K562 (cell line): ENCODE measurements around the gene DYNLT4. TPM values are rescaled to one million over a fixed set of nuclear protein-coding genes. Genes with fewer than 3 reads are reported as not detected.

ENCODE experiments used
- GABPB2 ChIP-seq: fragments of 250-450 bp; sonication (Bioruptor Pico); conservative IDR thresholded peaks from 2 replicates; pipeline ENCODE4 v1.5.1; 2021; ENCODE audit warnings: mild to moderate bottlenecking
- GTF2A2 ChIP-seq: IDR thresholded peaks from 2 replicates; pipeline ENCODE4 v1.6.1; 2016; ENCODE audit warnings: mild to moderate bottlenecking, missing genetic modification characterization, missing compliant biosample characterization
- KDM4B ChIP-seq, 2 experiments: fragments of 450-650 bp in 1 of 2; sonication (generic) in 1 of 2; IDR thresholded peaks; 2 replicates each; pipeline ENCODE4 v1.6.1; 2016 to 2017; ENCODE audit warnings: borderline replicate concordance in 2 of 2, antibody characterized with exemption in 1 of 2, low read depth in 1 of 2, mild to moderate bottlenecking in 1 of 2
- KHSRP ChIP-seq: fragments of 450-650 bp; IDR thresholded peaks from 2 replicates; pipeline ENCODE4 v1.6.1; 2017
- PHTF2 ChIP-seq: fragments of 250-450 bp; sonication (Bioruptor Pico); IDR thresholded peaks from 2 replicates; pipeline ENCODE4 v1.5.0; 2021; ENCODE audit warnings: mild to moderate bottlenecking
- SIN3A ChIP-seq, 2 experiments: fragments of 150-350 bp in 1 of 2; IDR thresholded peaks; 2 replicates each; pipeline ENCODE4 v1.6.1; 2011 to 2016; ENCODE audit warnings: borderline replicate concordance in 2 of 2, low read depth in 2 of 2, low read length in 2 of 2, mild to moderate bottlenecking in 2 of 2, moderate library complexity in 2 of 2; ENCODE audit not compliant: control insufficient read depth in 1 of 2
- TAF1 ChIP-seq: IDR thresholded peaks from 2 replicates; pipeline ENCODE4 v1.6.1; 2011; ENCODE audit warnings: mild to moderate bottlenecking, low read length, moderate library complexity; ENCODE audit not compliant: insufficient read depth, control insufficient read depth, severe bottlenecking; ENCODE audit errors: extremely low read depth
- ZNF57 ChIP-seq: fragments of 450-650 bp; formaldehyde crosslinking; IDR thresholded peaks from 2 replicates; pipeline ENCODE4 v1.4.0; 2020; ENCODE audit warnings: mild to moderate bottlenecking, moderate library complexity
- ZNF780A ChIP-seq: fragments of 250-450 bp; sonication (Bioruptor Pico); IDR thresholded peaks from 2 replicates; pipeline ENCODE4 v1.5.0; 2021; ENCODE audit warnings: mild to moderate bottlenecking
- ZNF830 ChIP-seq: fragments of 250-450 bp; sonication (Bioruptor Pico); IDR thresholded peaks from 2 replicates; pipeline ENCODE4 v1.5.0; 2021; ENCODE audit warnings: mild to moderate bottlenecking
- polyA plus RNA-seq, 8 experiments: library from polyadenylated mRNA; depleted of rRNA in 4 of 8; stranded (reverse) in 5 of 8; unstranded in 3 of 8; fragments of >200 nt; fragmentation: Nextera tagmentation in 2 of 8; fragmentation: Illumina TruSeq in 1 of 8; extraction: Ambion mirVana in 2 of 8; extraction: Trizol in 1 of 8; gene quantifications; 2 replicates each; pipeline versions ENCODE4 v1.2.1 to v1.2.3, GENCODE V29; 2011 to 2014; ENCODE audit warnings: inconsistent platforms in 1 of 8, missing spikeins in 1 of 8
- total RNA-seq, 7 experiments: library from RNA; depleted of rRNA in 6 of 7; stranded (reverse); fragments of >200 nt in 6 of 7; fragmentation: Illumina TruSeq in 2 of 7; extraction: Trizol in 2 of 7; gene quantifications; 2 replicates each; pipeline versions ENCODE4 v1.2.1 to v1.2.3, GENCODE V29; 2011 to 2021; ENCODE audit warnings: low replicate concordance in 1 of 7
- TF ChIP-seq, protein P1 (sequence below): fragments of 250-450 bp; sonication (Bioruptor Pico); IDR thresholded peaks from 2 replicates; pipeline ENCODE4 v1.8.0; 2022; ENCODE audit warnings: inconsistent platforms, mild to moderate bottlenecking, moderate library complexity, borderline replicate concordance
- TF ChIP-seq, protein P2 (sequence below): fragments of 250-450 bp; sonication (Bioruptor Pico); IDR thresholded peaks from 2 replicates; pipeline ENCODE4 v1.5.1; 2021; ENCODE audit warnings: mild to moderate bottlenecking
- TF ChIP-seq, protein P3 (sequence below): fragments of 450-650 bp; IDR thresholded peaks from 2 replicates; pipeline ENCODE4 v1.6.1; 2016; ENCODE audit warnings: missing biosample characterization, missing genetic modification characterization
- TF ChIP-seq, protein P4 (sequence below): fragments of 450-650 bp; IDR thresholded peaks from one replicate; pipeline ENCODE4 v1.6.1; 2018; ENCODE audit warnings: mild to moderate bottlenecking, moderate library complexity; ENCODE audit not compliant: partially characterized antibody
- TF ChIP-seq, protein P5 (sequence below): sonication (generic); formaldehyde crosslinking; IDR thresholded peaks from 2 replicates; pipeline ENCODE4 v1.8.0; 2023; ENCODE audit warnings: mild to moderate bottlenecking, missing genetic modification reagents
- TF ChIP-seq, protein P6 (sequence below), 2 experiments: fragments of 200-800 bp in 1 of 2; sonication (Bioruptor generic) in 1 of 2; sonication (generic) in 1 of 2; formaldehyde crosslinking in 1 of 2; IDR thresholded peaks in 1 of 2; conservative IDR thresholded peaks in 1 of 2; 2 replicates each; pipeline versions ENCODE4 v1.5.0 to v1.6.1; 2016 to 2020; ENCODE audit warnings: missing compliant biosample characterization in 1 of 2, missing genetic modification characterization in 1 of 2, missing genetic modification reagents in 1 of 2

Gene DYNLT4
- total and polyA plus RNA-seq, 9 of the 15 experiments (the other 6 are each of a cell fraction or from before 2014, with no cell fraction given): 0.29 to 0.73 TPM; not detected in 7

DNA sequence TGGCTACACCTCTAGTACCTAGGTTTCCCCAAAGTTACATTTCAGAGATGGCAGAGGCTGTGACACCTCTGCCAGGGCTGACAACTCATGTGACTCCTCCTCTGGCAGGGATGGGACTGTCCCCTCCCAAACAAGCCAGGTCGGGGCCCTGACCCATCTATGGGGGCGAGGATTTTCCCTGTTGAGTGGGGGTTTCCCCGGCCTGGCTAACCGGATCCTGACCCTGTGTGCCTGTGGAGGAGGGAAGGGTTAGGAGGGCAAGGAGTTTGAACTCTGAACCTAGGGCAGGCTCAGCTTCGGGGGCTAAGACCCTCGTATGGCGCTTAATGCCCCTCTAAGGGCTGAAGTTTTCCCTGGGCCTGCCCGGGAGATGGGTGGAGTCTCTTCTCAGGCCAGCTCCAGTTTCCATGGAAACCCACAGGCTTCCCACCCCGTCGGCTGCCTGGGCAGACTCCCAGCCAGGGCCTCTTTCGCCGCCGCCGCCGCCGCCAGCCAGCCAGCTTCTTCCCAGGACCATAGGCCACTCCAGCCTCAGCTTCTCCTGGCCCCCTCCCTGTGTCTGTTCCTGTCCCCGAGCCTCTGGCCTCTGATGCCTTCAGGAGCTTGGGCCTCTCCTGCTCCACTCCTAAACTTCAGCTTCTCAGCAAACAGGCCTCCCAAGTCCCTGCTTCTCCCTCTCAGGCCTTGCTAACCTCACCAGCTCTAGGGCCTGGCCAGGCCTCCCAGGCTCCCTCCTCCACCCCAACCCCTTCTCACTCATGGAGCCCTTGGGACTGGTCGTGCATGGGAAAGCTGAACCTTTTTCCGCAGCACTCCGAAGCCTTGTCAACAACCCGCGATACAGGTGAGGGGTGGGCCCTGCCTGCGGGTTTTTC is 1.1 kb upstream of the DYNLT4 start, which contains the start of gene BTBD19 (continued):
- TF ChIP-seq, protein P1, sequence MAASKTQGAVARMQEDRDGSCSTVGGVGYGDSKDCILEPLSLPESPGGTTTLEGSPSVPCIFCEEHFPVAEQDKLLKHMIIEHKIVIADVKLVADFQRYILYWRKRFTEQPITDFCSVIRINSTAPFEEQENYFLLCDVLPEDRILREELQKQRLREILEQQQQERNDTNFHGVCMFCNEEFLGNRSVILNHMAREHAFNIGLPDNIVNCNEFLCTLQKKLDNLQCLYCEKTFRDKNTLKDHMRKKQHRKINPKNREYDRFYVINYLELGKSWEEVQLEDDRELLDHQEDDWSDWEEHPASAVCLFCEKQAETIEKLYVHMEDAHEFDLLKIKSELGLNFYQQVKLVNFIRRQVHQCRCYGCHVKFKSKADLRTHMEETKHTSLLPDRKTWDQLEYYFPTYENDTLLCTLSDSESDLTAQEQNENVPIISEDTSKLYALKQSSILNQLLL (CRISPR knock-in tag): 0 out of 2 replicates have a peak, but pooled peaks have one; percentile 2
- TF ChIP-seq TAF1 (no peak), SIN3A (IDR thresholded peaks at IDR 0.05; ENCODE audit: borderline replicate concordance in 2 of 2, control insufficient read depth in 1 of 2, low read depth in 2 of 2, low read length in 2 of 2) (no peak), PHTF2 (CRISPR knock-in tag) (0 out of 2 replicates have a peak, but pooled peaks have one; percentile 40), KHSRP (no peak), GTF2A2 (peak; percentile 68; the same call in 1 of the 2 replicates), GABPB2 (CRISPR knock-in tag) (no peak), KDM4B (IDR thresholded peaks at IDR 0.05; ENCODE audit: borderline replicate concordance in 2 of 2, low read depth in 1 of 2) (no peak), ZNF780A (CRISPR knock-in tag) (no peak), ZNF57 (CRISPR knock-in tag) (peak; percentile 35; the same call in 1 of the 2 replicates), ZNF830 (CRISPR knock-in tag) (peak; percentile 57; the same call in 1 of the 2 replicates)
- TF ChIP-seq, protein P2, sequence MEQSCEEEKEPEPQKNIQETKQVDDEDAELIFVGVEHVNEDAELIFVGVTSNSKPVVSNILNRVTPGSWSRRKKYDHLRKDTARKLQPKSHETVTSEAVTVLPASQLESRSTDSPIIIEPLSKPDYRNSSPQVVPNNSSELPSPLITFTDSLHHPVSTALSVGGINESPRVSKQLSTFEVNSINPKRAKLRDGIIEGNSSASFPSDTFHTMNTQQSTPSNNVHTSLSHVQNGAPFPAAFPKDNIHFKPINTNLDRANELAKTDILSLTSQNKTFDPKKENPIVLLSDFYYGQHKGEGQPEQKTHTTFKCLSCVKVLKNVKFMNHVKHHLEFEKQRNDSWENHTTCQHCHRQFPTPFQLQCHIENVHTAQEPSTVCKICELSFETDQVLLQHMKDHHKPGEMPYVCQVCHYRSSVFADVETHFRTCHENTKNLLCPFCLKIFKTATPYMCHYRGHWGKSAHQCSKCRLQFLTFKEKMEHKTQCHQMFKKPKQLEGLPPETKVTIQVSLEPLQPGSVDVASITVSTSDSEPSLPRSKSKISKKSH (CRISPR knock-in tag): no peak
- TF ChIP-seq, protein P3, sequence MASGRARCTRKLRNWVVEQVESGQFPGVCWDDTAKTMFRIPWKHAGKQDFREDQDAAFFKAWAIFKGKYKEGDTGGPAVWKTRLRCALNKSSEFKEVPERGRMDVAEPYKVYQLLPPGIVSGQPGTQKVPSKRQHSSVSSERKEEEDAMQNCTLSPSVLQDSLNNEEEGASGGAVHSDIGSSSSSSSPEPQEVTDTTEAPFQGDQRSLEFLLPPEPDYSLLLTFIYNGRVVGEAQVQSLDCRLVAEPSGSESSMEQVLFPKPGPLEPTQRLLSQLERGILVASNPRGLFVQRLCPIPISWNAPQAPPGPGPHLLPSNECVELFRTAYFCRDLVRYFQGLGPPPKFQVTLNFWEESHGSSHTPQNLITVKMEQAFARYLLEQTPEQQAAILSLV (tag): peak; percentile 80
- TF ChIP-seq, protein P4, sequence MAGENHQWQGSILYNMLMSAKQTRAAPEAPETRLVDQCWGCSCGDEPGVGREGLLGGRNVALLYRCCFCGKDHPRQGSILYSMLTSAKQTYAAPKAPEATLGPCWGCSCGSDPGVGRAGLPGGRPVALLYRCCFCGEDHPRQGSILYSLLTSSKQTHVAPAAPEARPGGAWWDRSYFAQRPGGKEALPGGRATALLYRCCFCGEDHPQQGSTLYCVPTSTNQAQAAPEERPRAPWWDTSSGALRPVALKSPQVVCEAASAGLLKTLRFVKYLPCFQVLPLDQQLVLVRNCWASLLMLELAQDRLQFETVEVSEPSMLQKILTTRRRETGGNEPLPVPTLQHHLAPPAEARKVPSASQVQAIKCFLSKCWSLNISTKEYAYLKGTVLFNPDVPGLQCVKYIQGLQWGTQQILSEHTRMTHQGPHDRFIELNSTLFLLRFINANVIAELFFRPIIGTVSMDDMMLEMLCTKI: no peak
- TF ChIP-seq, protein P5, sequence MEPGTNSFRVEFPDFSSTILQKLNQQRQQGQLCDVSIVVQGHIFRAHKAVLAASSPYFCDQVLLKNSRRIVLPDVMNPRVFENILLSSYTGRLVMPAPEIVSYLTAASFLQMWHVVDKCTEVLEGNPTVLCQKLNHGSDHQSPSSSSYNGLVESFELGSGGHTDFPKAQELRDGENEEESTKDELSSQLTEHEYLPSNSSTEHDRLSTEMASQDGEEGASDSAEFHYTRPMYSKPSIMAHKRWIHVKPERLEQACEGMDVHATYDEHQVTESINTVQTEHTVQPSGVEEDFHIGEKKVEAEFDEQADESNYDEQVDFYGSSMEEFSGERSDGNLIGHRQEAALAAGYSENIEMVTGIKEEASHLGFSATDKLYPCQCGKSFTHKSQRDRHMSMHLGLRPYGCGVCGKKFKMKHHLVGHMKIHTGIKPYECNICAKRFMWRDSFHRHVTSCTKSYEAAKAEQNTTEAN (CRISPR knock-in tag): no peak
- TF ChIP-seq, protein P6, sequence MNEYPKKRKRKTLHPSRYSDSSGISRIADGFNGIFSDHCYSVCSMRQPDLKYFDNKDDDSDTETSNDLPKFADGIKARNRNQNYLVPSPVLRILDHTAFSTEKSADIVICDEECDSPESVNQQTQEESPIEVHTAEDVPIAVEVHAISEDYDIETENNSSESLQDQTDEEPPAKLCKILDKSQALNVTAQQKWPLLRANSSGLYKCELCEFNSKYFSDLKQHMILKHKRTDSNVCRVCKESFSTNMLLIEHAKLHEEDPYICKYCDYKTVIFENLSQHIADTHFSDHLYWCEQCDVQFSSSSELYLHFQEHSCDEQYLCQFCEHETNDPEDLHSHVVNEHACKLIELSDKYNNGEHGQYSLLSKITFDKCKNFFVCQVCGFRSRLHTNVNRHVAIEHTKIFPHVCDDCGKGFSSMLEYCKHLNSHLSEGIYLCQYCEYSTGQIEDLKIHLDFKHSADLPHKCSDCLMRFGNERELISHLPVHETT (CRISPR knock-in tag; conservative IDR thresholded peaks at IDR 0.05 in 1 of 2, IDR thresholded peaks at IDR 0.05 in 1 of 2): 0 out of 4 replicates have a peak, but pooled peaks of 1 of the 2 experiments have one; percentile 78
